DND-41 (cell line): ENCODE data around the gene ATG101.

Source experiments
- ATAC-seq: fragments of 200-7000 bp; cut with Tn5 transposase; 3 replicates; pipeline ENCODE4 v1.9.1; 2021; ENCODE audit warnings: low read depth; ENCODE audit not compliant: insufficient read depth
- DNase-seq: peaks from one replicate; pipeline ENCODE4 v3.0.0-alpha.2; 2020
- H2AFZ ChIP-seq: 2 replicates; pipeline ENCODE4 v1.6.0; 2012; ENCODE audit warnings: low read depth, low read length
- H3K27ac ChIP-seq: 2 replicates; pipeline ENCODE4 v1.5.1; 2012; ENCODE audit warnings: low read length, inconsistent platforms
- H3K27me3 ChIP-seq: fragments of 200-600 bp; sonication (generic); 2 replicates; pipeline ENCODE4 v1.6.0; 2012; ENCODE audit warnings: low read length, mild to moderate bottlenecking, inconsistent platforms; ENCODE audit not compliant: insufficient read depth, poor library complexity
- H3K36me3 ChIP-seq: 2 replicates; pipeline ENCODE4 v1.5.1; 2012; ENCODE audit warnings: low read length, inconsistent platforms; ENCODE audit not compliant: insufficient read depth
- H3K4me1 ChIP-seq: 2 replicates; pipeline ENCODE4 v1.5.1; 2012; ENCODE audit warnings: mild to moderate bottlenecking, low read length; ENCODE audit not compliant: insufficient read depth
- H3K4me2 ChIP-seq: 2 replicates; pipeline ENCODE4 v1.6.0; 2012; ENCODE audit warnings: mild to moderate bottlenecking, moderate library complexity, low read length, inconsistent platforms; ENCODE audit not compliant: insufficient read depth
- H3K4me3 ChIP-seq, 2 experiments: fragments of 200-600 bp in 1 of 2; shearing (Covaris generic) in 1 of 2; 2 replicates each; pipeline ENCODE4 v1.5.1; 2012 to 2016; ENCODE audit warnings: inconsistent platforms in 2 of 2, low read length in 2 of 2, mild to moderate bottlenecking in 2 of 2, low read depth in 1 of 2, moderate library complexity in 1 of 2
- H3K79me2 ChIP-seq: 2 replicates; pipeline ENCODE4 v1.6.0; 2012; ENCODE audit warnings: low read length, inconsistent platforms; ENCODE audit not compliant: insufficient read depth
- H3K9ac ChIP-seq: 2 replicates; pipeline ENCODE4 v1.6.0; 2012; ENCODE audit warnings: low read depth, mild to moderate bottlenecking, inconsistent platforms, low read length, moderate library complexity
- H3K9me3 ChIP-seq: 2 replicates; pipeline ENCODE4 v1.5.1; 2012; ENCODE audit warnings: low read length, moderate library complexity, mild to moderate bottlenecking, inconsistent platforms; ENCODE audit not compliant: insufficient read depth, severe bottlenecking
- H4K20me1 ChIP-seq: 2 replicates; pipeline ENCODE4 v1.6.0; 2012; ENCODE audit warnings: low read length; ENCODE audit not compliant: insufficient read depth
- CTCF ChIP-seq: IDR thresholded peaks from 2 replicates; pipeline ENCODE4 v1.5.1; 2012; ENCODE audit warnings: borderline replicate concordance, low read length, moderate library complexity, mild to moderate bottlenecking; ENCODE audit not compliant: poor library complexity, severe bottlenecking; ENCODE audit errors: extremely low read depth
- EZH2 ChIP-seq: IDR thresholded peaks from 3 replicates; pipeline ENCODE4 v1.6.1; 2012; ENCODE audit warnings: borderline replicate concordance, low read depth, mild to moderate bottlenecking, moderate library complexity, low read length, inconsistent platforms; ENCODE audit not compliant: severe bottlenecking

The ATG101 gene

GRCh38 chr12:52055731-52056711 lies 13.8 kb upstream of the ATG101 start:
- H3K9ac ChIP-seq, result no peak overlapping the region
- no peak overlapping the region for H3K4me2 ChIP-seq
- H3K79me2 ChIP-seq, result no peaks in the 10 kb centered on the region
- peaks cover 29% of the 10 kb centered on the region for H4K20me1 ChIP-seq
- H3K4me3 ChIP-seq, result no peak overlapping the region
- no peaks in the 10 kb centered on the region for H3K36me3 ChIP-seq
- TF ChIP-seq CTCF, result no peak
- H3K9me3 ChIP-seq, result no peaks in the 10 kb centered on the region
- H2AFZ ChIP-seq, result no peak overlapping the region
- H3K4me1 ChIP-seq, result peaks cover 6% of the 10 kb centered on the region
- DNase-seq (no peak), ATAC-seq (no peak)
- no peak overlapping the region for H3K27ac ChIP-seq
- peaks cover 42% of the 10 kb centered on the region for H3K27me3 ChIP-seq

- Histone ChIP-seq H3K79me2 (no peaks in the 10 kb centered on the region), H2AFZ (no peak overlapping the region), H3K9ac (no peak overlapping the region), H3K4me2 (no peak overlapping the region), H3K27ac (no peak overlapping the region), H3K36me3 (no peaks in the 10 kb centered on the region), H4K20me1 (peaks cover 21% of the 10 kb centered on the region), H3K9me3 (no peaks in the 10 kb centered on the region), H3K27me3 (peaks cover 32% of the 10 kb centered on the region), H3K4me1 (no peaks in the 10 kb centered on the region), H3K4me3 (no peak overlapping the region)
- ATAC-seq (no peak), DNase-seq (no peak)
- no peak for TF ChIP-seq EZH2
- no peak for TF ChIP-seq CTCF
These were observed 12.8 kb upstream of the ATG101 start for GRCh38 chr12:52056801-52057637.

GRCh38 chr12:52057638-52058576 lies 11.9 kb upstream of the ATG101 start:
- Histone ChIP-seq H3K27ac (no peak overlapping the region), H3K36me3 (no peaks in the 10 kb centered on the region), H3K4me2 (no peak overlapping the region), H3K27me3 (peaks cover 23% of the 10 kb centered on the region), H4K20me1 (peaks cover 12% of the 10 kb centered on the region), H3K4me1 (no peaks in the 10 kb centered on the region), H3K4me3 (no peak overlapping the region), H2AFZ (no peak overlapping the region), H3K9me3 (no peaks in the 10 kb centered on the region), H3K9ac (no peak overlapping the region), H3K79me2 (no peaks in the 10 kb centered on the region)
- ATAC-seq (no peak), DNase-seq (no peak)
- TF ChIP-seq CTCF, result no peak
- no peak for TF ChIP-seq EZH2
